ENCODE results near the gene HAT1. TPM values are rescaled to one million over a fixed set of nuclear protein-coding genes. Genes with fewer than 3 reads are reported as not detected.
A peak's percentile ranks its signal among the peaks of the same experiment; 100 is the strongest.

HAT1 gene
- total RNA-seq, 1 donor from 2014 or later, result 33.8 TPM

DNA sequence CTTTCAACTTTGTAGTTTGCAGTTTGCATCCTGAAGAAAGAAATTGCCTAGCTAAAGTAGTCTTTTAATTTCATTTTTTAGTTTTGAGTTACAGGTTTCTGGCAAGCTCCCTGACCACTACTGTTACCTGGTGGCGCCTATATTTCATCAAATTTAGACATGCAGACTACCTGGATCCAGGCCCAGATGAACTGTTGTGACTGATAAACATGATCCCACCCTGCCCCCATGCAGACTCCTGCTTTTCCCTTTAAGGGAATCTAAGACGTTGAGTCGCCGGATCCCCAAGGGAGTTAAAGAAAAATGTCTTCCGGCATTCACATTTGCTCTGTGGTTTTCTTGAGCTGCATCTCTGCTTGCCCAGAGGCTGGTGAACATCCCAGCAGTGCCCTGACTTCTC is 99.7 kb downstream of the HAT1 start:
- Mint-ChIP-seq H3K9me3 (peaks cover under 1% of the 10 kb centered on the region), H3K36me3 (no peaks in the 10 kb centered on the region), H3K27ac (peak overlapping the region; percentile 79), H3K27me3 (ENCODE audit: low read depth) (no peaks in the 10 kb centered on the region), H3K4me1 (peaks cover 27% of the 10 kb centered on the region), H3K4me3 (peak overlapping the region; percentile 41)
- TF ChIP-seq, protein P1, sequence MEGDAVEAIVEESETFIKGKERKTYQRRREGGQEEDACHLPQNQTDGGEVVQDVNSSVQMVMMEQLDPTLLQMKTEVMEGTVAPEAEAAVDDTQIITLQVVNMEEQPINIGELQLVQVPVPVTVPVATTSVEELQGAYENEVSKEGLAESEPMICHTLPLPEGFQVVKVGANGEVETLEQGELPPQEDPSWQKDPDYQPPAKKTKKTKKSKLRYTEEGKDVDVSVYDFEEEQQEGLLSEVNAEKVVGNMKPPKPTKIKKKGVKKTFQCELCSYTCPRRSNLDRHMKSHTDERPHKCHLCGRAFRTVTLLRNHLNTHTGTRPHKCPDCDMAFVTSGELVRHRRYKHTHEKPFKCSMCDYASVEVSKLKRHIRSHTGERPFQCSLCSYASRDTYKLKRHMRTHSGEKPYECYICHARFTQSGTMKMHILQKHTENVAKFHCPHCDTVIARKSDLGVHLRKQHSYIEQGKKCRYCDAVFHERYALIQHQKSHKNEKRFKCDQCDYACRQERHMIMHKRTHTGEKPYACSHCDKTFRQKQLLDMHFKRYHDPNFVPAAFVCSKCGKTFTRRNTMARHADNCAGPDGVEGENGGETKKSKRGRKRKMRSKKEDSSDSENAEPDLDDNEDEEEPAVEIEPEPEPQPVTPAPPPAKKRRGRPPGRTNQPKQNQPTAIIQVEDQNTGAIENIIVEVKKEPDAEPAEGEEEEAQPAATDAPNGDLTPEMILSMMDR (IDR thresholded peaks at IDR 0.05; ENCODE audit: unreplicated experiment), result no peak
- no peak for DNase-seq (ENCODE audit: low spot score in 2 of 2, unreplicated experiment in 2 of 2)

DNA sequence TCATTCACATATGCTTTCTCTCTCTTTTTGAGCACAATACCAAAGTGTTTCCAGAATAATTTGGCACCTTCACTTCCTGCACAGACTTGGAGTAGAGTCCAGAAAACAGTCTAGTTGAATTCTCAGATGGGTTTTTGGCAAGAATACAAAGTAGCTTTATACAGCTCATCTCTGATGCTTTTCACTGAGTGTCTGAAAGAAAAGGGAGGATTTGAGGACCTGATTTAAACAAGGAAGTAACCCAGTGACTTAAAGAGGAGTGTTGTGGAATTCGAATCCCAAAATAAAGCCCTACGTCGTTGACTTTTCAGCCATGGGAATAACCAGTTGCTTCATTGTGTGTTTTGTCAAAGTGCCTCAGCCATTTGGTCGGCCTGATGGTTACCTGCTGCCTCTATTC is 109.3 kb downstream of the HAT1 start:
- Mint-ChIP-seq H3K9me3 (no peaks in the 10 kb centered on the region), H3K27ac (peak overlapping the region; percentile 41), H3K4me3 (no peak overlapping the region), H3K36me3 (no peaks in the 10 kb centered on the region), H3K27me3 (ENCODE audit: low read depth) (no peaks in the 10 kb centered on the region), H3K4me1 (peaks cover 17% of the 10 kb centered on the region)
- TF ChIP-seq, protein P1 (IDR thresholded peaks at IDR 0.05; ENCODE audit: unreplicated experiment), result no peak
- DNase-seq (ENCODE audit: low spot score in 2 of 2, unreplicated experiment in 2 of 2), result no peak

Other genes starting within 250 kb of the HAT1 start
- 111 to 112 TPM (median 112 TPM) in 3 replicates for gene DYNC1I2, start 235.0 kb upstream of the HAT1 start, total RNA-seq
- 21.2 to 25.4 TPM (median 23.4 TPM) in 3 replicates for gene SLC25A12, start 28.2 kb upstream of the HAT1 start, total RNA-seq
- 13.1 to 15.0 TPM (median 13.5 TPM) in 3 replicates for gene METAP1D, start 77.5 kb downstream of the HAT1 start, total RNA-seq
- 5.1 to 5.9 TPM (median 5.1 TPM) in 3 replicates for gene DLX1, start 163.0 kb downstream of the HAT1 start, total RNA-seq
- gene DLX2, start 180.4 kb downstream of the HAT1 start, total RNA-seq, result 9.7 to 11.8 TPM (median 10.7 TPM) in 3 replicates